Nephron progenitor cell (in vitro differentiated cells): ENCODE data around the gene NINJ1.

Source experiments
- DNase-seq: peaks from one replicate; pipeline ENCODE4 v3.0.0; 2021
- H3K27ac Mint-ChIP-seq: 2 replicates; pipeline ENCODE4 v1.8.0; 2021; ENCODE audit warnings: mild to moderate bottlenecking, moderate library complexity, mixed read lengths
- H3K27me3 Mint-ChIP-seq: 2 replicates; pipeline ENCODE4 v1.8.0; 2021; ENCODE audit warnings: mild to moderate bottlenecking, low read depth, mixed read lengths; ENCODE audit not compliant: poor library complexity
- H3K36me3 Mint-ChIP-seq: 2 replicates; pipeline ENCODE4 v1.8.0; 2021; ENCODE audit warnings: low read depth, mixed read lengths
- H3K4me1 Mint-ChIP-seq: 2 replicates; pipeline ENCODE4 v1.8.0; 2021; ENCODE audit warnings: mixed read lengths
- H3K4me3 Mint-ChIP-seq: 2 replicates; pipeline ENCODE4 v1.8.0; 2021; ENCODE audit warnings: mild to moderate bottlenecking, moderate library complexity, mixed read lengths
- H3K9me3 Mint-ChIP-seq: 2 replicates; pipeline ENCODE4 v1.8.0; 2021; ENCODE audit warnings: mild to moderate bottlenecking, moderate library complexity, mixed read lengths
- CTCF ChIP-seq: fragments of 200-600 bp; sonication (generic); IDR thresholded peaks from 2 replicates; pipeline ENCODE4 v1.5.0; 2021; ENCODE audit warnings: antibody characterized with exemption

Gene NINJ1

GRCh38 chr9:93086447-93087224, 47.4 kb downstream of the NINJ1 start:
- no peak overlapping the region for H3K4me3 Mint-ChIP-seq
- H3K27ac Mint-ChIP-seq = no peak overlapping the region
- H3K4me1 Mint-ChIP-seq = peaks cover 36% of the 10 kb centered on the region
- no peaks in the 10 kb centered on the region for H3K27me3 Mint-ChIP-seq
- DNase-seq = no peak
- H3K9me3 Mint-ChIP-seq = peaks cover 9% of the 10 kb centered on the region
- H3K36me3 Mint-ChIP-seq = peaks cover 5% of the 10 kb centered on the region
- no peak for TF ChIP-seq CTCF

GRCh38 chr9:93085676-93086075, 48.4 kb downstream of the NINJ1 start:
- peaks cover 9% of the 10 kb centered on the region for H3K9me3 Mint-ChIP-seq
- no peaks in the 10 kb centered on the region for H3K27me3 Mint-ChIP-seq

GRCh38 chr9:93084471-93084881, 49.6 kb downstream of the NINJ1 start:
- Mint-ChIP-seq H3K4me1 (peaks cover 26% of the 10 kb centered on the region), H3K27ac (no peak overlapping the region), H3K9me3 (peaks cover 9% of the 10 kb centered on the region), H3K36me3 (peaks cover 5% of the 10 kb centered on the region), H3K27me3 (no peaks in the 10 kb centered on the region), H3K4me3 (no peak overlapping the region)
- no peak for DNase-seq
- no peak for TF ChIP-seq CTCF

More at GRCh38 chr9:93085676-93086075, 48.4 kb downstream of the NINJ1 start:
- Mint-ChIP-seq H3K4me1 (peaks cover 33% of the 10 kb centered on the region), H3K27ac (no peak overlapping the region), H3K36me3 (peaks cover 5% of the 10 kb centered on the region), H3K4me3 (no peak overlapping the region)
- no peak for DNase-seq
- no peak for TF ChIP-seq CTCF

GRCh38 chr9:93083592-93084470, 50.2 kb downstream of the NINJ1 start:
- H3K4me3 Mint-ChIP-seq = no peak overlapping the region
- no peak for TF ChIP-seq CTCF

GRCh38 chr9:93082841-93083411, 51.1 kb downstream of the NINJ1 start:
- Mint-ChIP-seq H3K9me3 (peaks cover 9% of the 10 kb centered on the region), H3K4me3 (no peak overlapping the region), H3K27me3 (no peaks in the 10 kb centered on the region), H3K27ac (no peak overlapping the region), H3K4me1 (peaks cover 22% of the 10 kb centered on the region), H3K36me3 (peaks cover 5% of the 10 kb centered on the region)
- TF ChIP-seq CTCF = no peak
- no peak for DNase-seq

More at GRCh38 chr9:93083592-93084470, 50.2 kb downstream of the NINJ1 start:
- Mint-ChIP-seq H3K27me3 (no peaks in the 10 kb centered on the region), H3K4me1 (peaks cover 22% of the 10 kb centered on the region), H3K27ac (peak overlapping the region; percentile 2), H3K36me3 (peaks cover 5% of the 10 kb centered on the region), H3K9me3 (peaks cover 9% of the 10 kb centered on the region)
- DNase-seq = no peak
